ENCODE data around the gene ZIK1. TPM values are rescaled to one million over a fixed set of nuclear protein-coding genes. Genes with fewer than 3 reads are reported as not detected.
A peak's percentile ranks its signal among the peaks of the same experiment; 100 is the strongest.

Gene ZIK1
- total and polyA plus RNA-seq, 9 of the 15 experiments (the other 6 are each of a cell fraction or from before 2014, with no cell fraction given): 0.03 to 0.42 (median 0.15) TPM; not detected in 1

DNA sequence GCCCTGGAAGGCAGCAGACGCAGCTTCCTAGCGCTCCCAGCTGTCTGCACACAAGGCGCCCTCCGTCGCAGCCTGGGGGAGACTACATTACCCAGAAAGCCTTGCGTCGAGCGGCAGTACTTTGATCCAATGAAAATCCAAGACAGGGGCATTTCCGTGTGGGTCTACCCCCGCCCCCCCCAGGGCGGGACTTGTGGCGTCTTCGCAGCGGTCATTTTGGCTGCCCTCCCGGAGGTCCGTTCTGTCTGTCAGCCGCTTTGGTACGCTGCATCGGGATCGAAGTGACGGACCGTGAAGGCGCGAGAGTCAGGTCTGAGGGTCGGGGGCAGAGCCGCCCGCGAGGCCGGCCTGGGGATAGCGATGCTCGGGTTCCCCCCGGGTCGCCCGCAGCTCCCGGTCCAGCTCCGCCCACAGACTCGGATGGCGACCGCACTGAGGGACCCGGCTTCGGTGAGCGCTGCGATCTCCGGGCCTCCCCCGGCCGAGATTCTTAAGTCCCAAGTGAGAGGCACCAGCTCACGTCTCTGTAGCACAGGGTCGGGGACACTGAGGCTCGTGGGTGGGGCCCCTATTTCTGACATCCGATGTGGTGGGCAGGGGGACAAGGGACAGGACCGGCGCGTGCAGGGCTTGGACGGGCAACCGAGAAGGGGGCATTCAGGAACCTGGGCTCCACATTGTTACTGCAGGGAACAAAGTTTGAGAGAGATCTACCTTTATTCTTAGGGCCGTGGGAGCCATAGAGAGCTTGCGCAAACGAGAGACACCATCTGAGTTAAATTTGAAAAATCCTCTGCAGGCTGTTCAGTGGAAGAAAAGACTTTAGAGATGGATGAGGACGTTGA lies 49.3 kb downstream of the ZIK1 start, which contains the start of gene ZNF211:
TSS of gene ZNF211 (plus strand) at position 182 of the 845 bp plus-strand sequence. CDS start at position 361, 179 bp downstream.
- POLR2A ChIA-PET: interaction anchor here (0.6 to 1.0 kb wide), 5 partner anchors 11 to 1543 kb away, joined by 3 read pairs; partner anchors contain the start of gene ZNF552
- Histone ChIP-seq H2AFZ (ENCODE audit: low read depth, low read length) (peak within 1 kb of the TSS; percentile 95), H3K27me3 (ENCODE audit: control insufficient read depth in 2 of 2, insufficient read depth in 2 of 2, low read length in 2 of 2) (no peaks in the 10 kb centered on the region), H3K4me3 (peak within 1 kb of the TSS; percentile 63), H3K27ac (ENCODE audit: extremely low read depth, low read depth, low read length) (0 out of 3 replicates have a peak within 1 kb of the TSS, but pooled peaks have one; percentile 32), H3K9me1 (ENCODE audit: control insufficient read depth, insufficient read depth, low read length) (no peaks in the 10 kb centered on the region), H3K79me2 (ENCODE audit: control insufficient read depth, insufficient read depth, low read length) (no peaks in the 10 kb centered on the region), H3K9me3 (replicated peaks; ENCODE audit: control insufficient read depth, insufficient read depth, low read depth, low read length) (peaks cover 12% of the 10 kb centered on the region), H4K20me1 (replicated peaks; ENCODE audit: control insufficient read depth, insufficient read depth, low read length) (no peaks in the 10 kb centered on the region), H3K4me1 (replicated peaks in 1 of 2; ENCODE audit: control insufficient read depth in 2 of 2, insufficient read depth in 2 of 2, low read length in 2 of 2) (peaks cover 6 to 11% of the 10 kb centered on the region in 2 experiments; a peak in 4 of 5 replicates), H3K4me2 (ENCODE audit: insufficient read depth, low read length) (peak within 1 kb of the TSS; percentile 90), H3K9ac (ENCODE audit: insufficient read depth in 1 of 2, low read depth in 2 of 2, low read length in 2 of 2) (peak within 1 kb of the TSS; percentile 56 to 90), H3K36me3 (ENCODE audit: control insufficient read depth, insufficient read depth, low read length) (peaks cover 6% of the 10 kb centered on the region; the same call in 2 of the 3 replicates)
- peak; percentile 95 for FAIRE-seq
- peak; percentile 100 for ATAC-seq
- in situ Hi-C loops (cut with MboI) (no loop called here), intact Hi-C loops (cut with micrococcal nuclease) (no loop called here)
- 2% methylated on average over 50 of the region's 59 CpGs for WGBS (ENCODE audit: insufficient coverage, low coverage, missing lambda C conversion rate)
- peak; percentile 93 to 96 (median 94) for DNase-seq (ENCODE audit: extremely low read depth in 1 of 4, low spot score in 3 of 4)
- CTCF ChIA-PET (ENCODE audit: low intra/inter-chr PET ratio): no interaction called here
- BruUV-seq (replicated peaks): no TSS peak
- TF ChIP-seq SAFB (IDR thresholded peaks at IDR 0.05; ENCODE audit: borderline replicate concordance, low read depth, low read length) (no peak), RFX7 (CRISPR knock-in tag; IDR thresholded peaks at IDR 0.05) (no peak), SP1 (CRISPR knock-in tag; IDR thresholded peaks at IDR 0.05) (no peak), TRIM28 (IDR thresholded peaks at IDR 0.05) (no peak), NCOR1 (IDR thresholded peaks at IDR 0.05) (no peak), RBM25 (IDR thresholded peaks at IDR 0.05; ENCODE audit: low read depth, low read length, severe bottlenecking) (peak; percentile 62), ZSCAN29 (IDR thresholded peaks at IDR 0.05) (no peak), PYGO2 (tag; IDR thresholded peaks at IDR 0.05) (no peak), SMARCA4 (IDR thresholded peaks at IDR 0.05) (no peak), ZNF140 (CRISPR knock-in tag; IDR thresholded peaks at IDR 0.05) (no peak), HMG20A (CRISPR knock-in tag; conservative IDR thresholded peaks at IDR 0.05) (no peak), FIP1L1 (IDR thresholded peaks at IDR 0.05; ENCODE audit: low read depth, low read length, poor library complexity, severe bottlenecking) (no peak), RBFOX2 (IDR thresholded peaks at IDR 0.05; ENCODE audit: low read depth, low read length) (peak; percentile 82), XRCC5 (IDR thresholded peaks at IDR 0.05; ENCODE audit: low read depth, low read length) (no peak), NFIC (IDR thresholded peaks at IDR 0.05) (peak; percentile 80), CTBP1 (IDR thresholded peaks at IDR 0.05; ENCODE audit: borderline replicate concordance) (peak; percentile 34; the same call in 1 of the 2 replicates), HLTF (IDR thresholded peaks at IDR 0.05) (no peak), SIRT6 (IDR thresholded peaks at IDR 0.05; ENCODE audit: low read depth, low read length) (no peak), ZNF184 (CRISPR knock-in tag; IDR thresholded peaks at IDR 0.05) (no peak), NR3C1 (CRISPR knock-in tag; IDR thresholded peaks at IDR 0.05) (no peak), TAF1 (IDR thresholded peaks at IDR 0.05; ENCODE audit: control insufficient read depth, extremely low read depth, insufficient read depth, low read length, severe bottlenecking) (peak; percentile 39), ZNF23 (CRISPR knock-in tag; IDR thresholded peaks at IDR 0.05) (no peak)
- TF ChIP-seq, protein P1, sequence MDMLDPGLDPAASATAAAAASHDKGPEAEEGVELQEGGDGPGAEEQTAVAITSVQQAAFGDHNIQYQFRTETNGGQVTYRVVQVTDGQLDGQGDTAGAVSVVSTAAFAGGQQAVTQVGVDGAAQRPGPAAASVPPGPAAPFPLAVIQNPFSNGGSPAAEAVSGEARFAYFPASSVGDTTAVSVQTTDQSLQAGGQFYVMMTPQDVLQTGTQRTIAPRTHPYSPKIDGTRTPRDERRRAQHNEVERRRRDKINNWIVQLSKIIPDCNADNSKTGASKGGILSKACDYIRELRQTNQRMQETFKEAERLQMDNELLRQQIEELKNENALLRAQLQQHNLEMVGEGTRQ (CRISPR knock-in tag; IDR thresholded peaks at IDR 0.05): no peak
- TF ChIP-seq, protein P2, sequence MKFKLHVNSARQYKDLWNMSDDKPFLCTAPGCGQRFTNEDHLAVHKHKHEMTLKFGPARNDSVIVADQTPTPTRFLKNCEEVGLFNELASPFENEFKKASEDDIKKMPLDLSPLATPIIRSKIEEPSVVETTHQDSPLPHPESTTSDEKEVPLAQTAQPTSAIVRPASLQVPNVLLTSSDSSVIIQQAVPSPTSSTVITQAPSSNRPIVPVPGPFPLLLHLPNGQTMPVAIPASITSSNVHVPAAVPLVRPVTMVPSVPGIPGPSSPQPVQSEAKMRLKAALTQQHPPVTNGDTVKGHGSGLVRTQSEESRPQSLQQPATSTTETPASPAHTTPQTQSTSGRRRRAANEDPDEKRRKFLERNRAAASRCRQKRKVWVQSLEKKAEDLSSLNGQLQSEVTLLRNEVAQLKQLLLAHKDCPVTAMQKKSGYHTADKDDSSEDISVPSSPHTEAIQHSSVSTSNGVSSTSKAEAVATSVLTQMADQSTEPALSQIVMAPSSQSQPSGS (CRISPR knock-in tag; IDR thresholded peaks at IDR 0.05): no peak

All from K562 (cell line).